WTC11 (cell line): ENCODE data around the gene GSG1L.

Experiments used
- AR ChIP-seq: fragments of 250-450 bp; sonication (Bioruptor Pico); IDR thresholded peaks from 2 replicates; pipeline ENCODE4 v1.9.0; 2021; ENCODE audit warnings: mild to moderate bottlenecking
- CTCF ChIP-seq: fragments of 200-600 bp; IDR thresholded peaks from 2 replicates; pipeline ENCODE4 v1.8.0; 2022; ENCODE audit warnings: antibody characterized with exemption
- ETV6 ChIP-seq: sonication (generic); formaldehyde crosslinking; IDR thresholded peaks from 2 replicates; pipeline ENCODE4 v1.8.1; 2022; ENCODE audit warnings: mild to moderate bottlenecking, missing genetic modification reagents
- TCF7 ChIP-seq: sonication (generic); formaldehyde crosslinking; IDR thresholded peaks from 2 replicates; pipeline ENCODE4 v1.8.0; 2022; ENCODE audit warnings: mild to moderate bottlenecking, low read depth, missing genetic modification reagents, moderate library complexity
- USF1 ChIP-seq: sonication (generic); formaldehyde crosslinking; IDR thresholded peaks from 2 replicates; pipeline ENCODE4 v1.8.0; 2022; ENCODE audit warnings: mild to moderate bottlenecking, missing genetic modification reagents
- ZNF425 ChIP-seq: fragments of 250-450 bp; sonication (Bioruptor Pico); conservative IDR thresholded peaks from 2 replicates; pipeline ENCODE4 v1.9.0; 2021; ENCODE audit warnings: mild to moderate bottlenecking

- TF ChIP-seq CTCF (no peak), ZNF425 (CRISPR knock-in tag) (no peak), USF1 (CRISPR knock-in tag) (no peak), AR (no peak), TCF7 (CRISPR knock-in tag) (no peak), ETV6 (no peak)
Measured at GRCh38 chr16:27826893-27827289, 236.6 kb downstream of the GSG1L start.
